H1 (cell line): ENCODE data around the gene SPDYA. TPM values are rescaled to one million over a fixed set of nuclear protein-coding genes. Genes with fewer than 3 reads are reported as not detected.

ENCODE experiments used
- BCL11A ChIP-seq, 2 experiments: IDR thresholded peaks; one replicate each; pipeline ENCODE4 v1.6.1; 2011; ENCODE audit warnings: low read depth in 2 of 2, low read length in 2 of 2, mild to moderate bottlenecking in 2 of 2
- CHD7 ChIP-seq: fragments of 300-600 bp; sonication (generic); IDR thresholded peaks from 2 replicates; pipeline ENCODE4 v1.7.1; 2012; ENCODE audit warnings: low read length, moderate library complexity, mild to moderate bottlenecking, inconsistent platforms; ENCODE audit not compliant: insufficient replicate concordance
- EZH2 ChIP-seq: fragments of 200-600 bp; sonication (generic); IDR thresholded peaks from 2 replicates; pipeline ENCODE4 v1.7.1; 2012; ENCODE audit warnings: low read depth, mild to moderate bottlenecking, moderate library complexity, low read length, inconsistent platforms; ENCODE audit not compliant: severe bottlenecking
- JUN ChIP-seq: IDR thresholded peaks from 2 replicates; pipeline ENCODE4 v1.6.1; 2011; ENCODE audit warnings: low read depth, mild to moderate bottlenecking, improper control_type of control experiment, low read length
- RFX5 ChIP-seq: IDR thresholded peaks from 2 replicates; pipeline ENCODE4 v1.6.1; 2011; ENCODE audit warnings: low read depth, low read length, improper control_type of control experiment, borderline replicate concordance
- SIN3A ChIP-seq, 2 experiments: IDR thresholded peaks in 1 of 2; conservative IDR thresholded peaks in 1 of 2; 2 replicates each; pipeline ENCODE4 v1.6.1; 2011 to 2012; ENCODE audit warnings: low read length in 2 of 2, improper control_type of control experiment in 1 of 2, low read depth in 1 of 2, mild to moderate bottlenecking in 1 of 2
- SIX5 ChIP-seq: IDR thresholded peaks from 2 replicates; pipeline ENCODE4 v1.6.1; 2011; ENCODE audit warnings: mild to moderate bottlenecking, low read depth, low read length
- TCF12 ChIP-seq: IDR thresholded peaks from 2 replicates; pipeline ENCODE4 v1.6.1; 2011; ENCODE audit warnings: low read depth, mild to moderate bottlenecking, low read length
- USF2 ChIP-seq: IDR thresholded peaks from 2 replicates; pipeline ENCODE4 v1.6.1; 2011; ENCODE audit warnings: low read length, improper control_type of control experiment
- polyA plus RNA-seq, 7 experiments: library from polyadenylated mRNA; depleted of rRNA in 3 of 7; stranded (reverse) in 5 of 7; unstranded in 2 of 7; fragments of >200 nt in 5 of 7; fragments of 200-250 nt in 2 of 7; gene quantifications; 1 replicate in 5 of 7; 2 replicates in 1 of 7; 4 replicates in 1 of 7; pipeline versions ENCODE4 v1.2.1 to v1.2.3, GENCODE V29; 2011 to 2013; ENCODE audit warnings: missing spikeins in 2 of 7, mixed read lengths in 2 of 7
- total RNA-seq: library from RNA; stranded (reverse); fragmentation: NEBNext Ultra II Directional; extraction: Animal tissue kit (Norgen Biotek cat#: 25700); gene quantifications from 2 replicates; pipeline ENCODE4 v1.2.1, GENCODE V29; 2021

SPDYA gene
- total and polyA plus RNA-seq, 2 of the 8 experiments (the other 6 are each of a cell fraction or from before 2014, with no cell fraction given) = 0.12 to 0.35 TPM

- TF ChIP-seq CHD7 (no peak), EZH2 (no peak), RFX5 (no peak), USF2 (peak; percentile 78), JUN (no peak), SIX5 (no peak), BCL11A (IDR thresholded peaks at IDR 0.05; ENCODE audit: low read depth in 2 of 2, low read length in 2 of 2) (no peak), TCF12 (no peak), SIN3A (conservative IDR thresholded peaks at IDR 0.05 in 1 of 2, IDR thresholded peaks at IDR 0.05 in 1 of 2; ENCODE audit: low read depth in 1 of 2, low read length in 2 of 2) (no peak)
Measured at GRCh38 chr2:28894470-28895188, 84.0 kb downstream of the SPDYA start, which contains the start of gene WDR43 (continued).
